M059J (cell line): ENCODE data around the gene ATRNL1. TPM values are rescaled to one million over a fixed set of nuclear protein-coding genes. Genes with fewer than 3 reads are reported as not detected.
"Not testable (repeated sequence)": the region's sequence is repeated elsewhere in the genome, so short reads cannot be mapped to it uniquely, and the experiment has no call there.

Experiments
- DNase-seq: peaks from one replicate; pipeline ENCODE4 v3.0.0-alpha.2; 2012; ENCODE audit warnings: low read depth
- total RNA-seq: library from RNA; depleted of rRNA; stranded (reverse); fragments of >200 nt; shearing (Covaris generic); gene quantifications from 2 replicates; pipeline ENCODE4 v1.2.3, GENCODE V29; 2014

The ATRNL1 gene
- total RNA-seq, 1 experiment from 2014 or later, result 6.1 TPM

DNA sequence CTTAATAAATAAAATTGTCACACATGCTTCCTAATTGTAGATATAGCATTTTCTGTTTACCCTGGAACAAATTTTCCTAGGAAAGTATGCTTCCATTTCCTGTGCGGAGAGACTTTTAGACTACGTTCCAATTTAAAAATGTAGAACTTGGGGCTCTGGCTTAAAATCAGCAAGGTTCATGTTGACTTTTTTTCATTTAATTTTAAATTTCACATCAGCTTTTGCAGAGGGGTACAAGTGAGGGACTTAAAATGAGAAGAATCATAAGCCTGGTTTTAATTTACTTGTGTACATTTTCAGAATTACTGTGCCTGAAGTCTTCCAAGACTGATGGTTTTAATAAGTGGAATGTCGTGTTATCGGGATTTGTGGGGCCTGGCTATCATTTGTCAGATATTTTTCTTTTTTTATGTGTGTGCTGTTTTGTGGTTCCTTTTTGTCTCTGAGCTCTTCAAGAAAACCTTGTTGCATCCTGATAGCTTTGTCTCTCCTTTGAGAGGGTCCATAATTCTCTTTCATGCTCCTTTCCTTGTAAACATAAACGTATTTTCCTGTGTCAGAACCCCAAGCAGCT, 8.8 kb upstream of the ATRNL1 start:
- no peak for DNase-seq

DNA sequence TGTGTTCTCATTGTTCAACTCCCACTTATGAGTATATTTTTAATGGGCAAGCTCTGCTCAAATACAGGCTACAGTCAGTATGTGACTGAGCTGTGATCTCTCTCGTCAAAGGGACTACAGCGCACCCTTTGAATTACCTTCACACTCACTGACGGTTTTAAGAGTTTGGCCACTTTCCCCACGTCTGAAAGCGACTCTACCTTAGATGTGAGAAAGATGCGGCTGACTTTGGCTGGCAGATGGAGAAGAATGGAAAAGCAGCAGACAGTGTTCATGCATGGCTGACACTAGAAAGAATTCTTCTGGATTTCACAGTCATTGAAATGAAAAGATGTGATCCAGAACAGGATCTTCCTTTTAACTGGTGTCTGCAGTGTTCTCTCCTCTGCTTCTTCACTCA, 2.0 kb upstream of the ATRNL1 start:
- no peak for DNase-seq

DNA sequence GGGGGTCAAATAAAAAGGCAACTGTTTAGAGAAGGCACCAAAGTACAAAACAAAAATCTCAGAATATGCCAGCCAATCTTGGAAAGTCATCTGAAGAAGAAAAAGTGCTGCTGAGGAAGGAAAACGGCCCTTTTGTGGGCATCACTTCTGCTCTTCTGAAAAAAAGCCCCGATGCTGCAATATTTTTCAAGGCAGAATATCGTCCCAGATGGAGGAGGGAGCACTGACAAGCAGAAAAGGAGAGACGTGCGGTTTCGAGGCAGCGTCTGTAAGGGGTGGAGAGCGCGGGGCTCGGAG, 959 bp upstream of the ATRNL1 start:
- DNase-seq, result peak; percentile 25

DNA sequence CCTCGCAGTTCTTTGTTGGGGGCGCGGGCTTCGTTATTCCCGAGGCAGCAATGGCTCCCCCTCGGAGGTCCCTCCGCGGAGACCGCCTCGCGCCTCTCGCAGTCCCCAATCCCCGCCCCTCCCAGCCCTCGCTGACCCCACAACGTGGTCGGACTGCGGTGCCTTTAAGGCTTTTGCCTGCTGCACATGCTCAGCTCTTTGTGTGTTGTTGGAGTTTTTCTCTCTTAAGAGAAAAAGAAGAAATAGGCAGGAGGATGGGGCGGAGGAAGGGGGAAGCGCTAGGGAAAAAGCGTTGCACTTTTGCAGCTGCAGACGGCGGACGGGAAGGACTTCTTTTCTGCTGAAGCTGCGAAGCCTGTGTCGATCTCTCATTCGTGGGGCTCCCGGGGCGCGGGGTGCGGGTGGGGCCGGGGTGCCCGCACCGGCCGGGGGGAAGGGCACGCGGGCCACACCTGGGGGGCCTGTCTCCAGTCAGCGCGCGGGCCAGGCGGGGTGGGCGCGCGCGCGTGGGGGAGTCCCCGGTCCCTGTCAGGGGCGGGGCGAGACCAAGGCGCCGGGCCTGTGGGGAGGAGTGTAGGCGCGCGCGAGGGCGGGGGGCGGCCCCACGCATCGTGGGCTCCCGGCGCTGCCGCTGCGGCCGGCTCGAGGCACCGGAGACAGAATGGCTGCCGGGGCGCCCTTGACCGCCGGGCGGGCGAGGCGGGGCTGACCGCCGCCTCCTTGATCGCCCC, 445 bp upstream of the ATRNL1 start:
- DNase-seq, result peak; percentile 52

DNA sequence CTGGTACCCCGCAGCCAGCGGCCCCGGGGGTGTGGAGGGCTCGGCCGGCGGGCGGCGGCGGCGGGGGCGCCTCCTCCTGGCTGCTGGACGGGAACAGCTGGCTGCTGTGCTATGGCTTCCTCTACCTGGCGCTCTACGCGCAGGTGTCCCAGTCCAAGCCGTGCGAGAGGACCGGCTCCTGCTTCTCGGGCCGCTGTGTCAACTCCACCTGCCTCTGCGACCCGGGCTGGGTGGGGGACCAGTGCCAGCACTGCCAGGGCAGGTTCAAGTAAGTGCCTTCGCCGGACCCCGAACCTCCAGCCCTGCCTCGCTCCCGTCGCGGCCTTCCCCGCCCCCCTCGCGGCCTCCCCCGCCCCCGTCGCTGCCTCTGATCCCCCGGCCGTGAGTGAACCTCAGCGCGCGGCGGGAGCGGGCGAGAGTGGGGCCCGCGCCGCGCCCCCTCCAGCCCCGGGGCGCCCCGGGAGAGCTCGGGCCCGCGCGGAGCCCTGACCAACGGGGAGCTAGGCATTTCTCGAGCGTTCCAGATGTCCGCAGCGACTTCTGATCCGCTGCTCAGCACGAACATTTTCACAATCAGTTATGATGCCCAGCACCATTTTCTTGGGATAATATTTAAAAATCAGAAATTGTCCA, 727 bp downstream of the ATRNL1 start:
- peak; percentile 15 for DNase-seq

DNA sequence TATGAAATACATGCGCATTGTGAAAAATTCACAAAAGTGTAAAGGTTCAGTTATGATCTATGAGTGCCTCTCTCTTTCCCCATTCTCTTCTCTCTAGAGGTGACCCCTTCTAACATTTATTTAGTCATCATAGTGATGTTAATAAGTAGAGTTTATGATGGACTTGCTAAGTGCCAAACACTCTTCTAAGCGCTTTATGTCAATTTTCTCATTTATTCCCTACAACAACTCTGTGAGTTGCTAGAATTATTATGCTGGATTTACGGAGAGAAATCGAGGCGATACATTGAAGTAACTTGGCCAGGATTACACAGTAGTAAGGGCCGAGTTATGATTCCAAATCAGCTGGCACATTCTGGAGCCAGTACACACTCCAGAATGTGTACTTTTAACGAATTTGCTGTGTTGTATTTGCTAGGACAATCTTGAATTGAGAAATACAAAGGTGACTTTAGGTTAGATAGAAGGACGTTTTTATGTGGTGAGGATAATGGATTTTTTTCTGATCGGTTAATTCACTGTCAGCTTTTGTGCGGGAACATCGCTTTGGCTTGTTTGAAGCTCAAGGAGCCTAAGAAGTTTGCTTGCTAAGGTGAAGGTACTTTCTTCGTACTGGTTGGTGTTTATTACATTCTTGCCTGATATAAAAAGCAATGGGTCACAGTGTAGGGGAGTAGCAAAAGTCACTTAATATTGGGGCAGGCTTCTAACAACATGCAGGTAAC, 1.4 kb downstream of the ATRNL1 start:
- no peak for DNase-seq

DNA sequence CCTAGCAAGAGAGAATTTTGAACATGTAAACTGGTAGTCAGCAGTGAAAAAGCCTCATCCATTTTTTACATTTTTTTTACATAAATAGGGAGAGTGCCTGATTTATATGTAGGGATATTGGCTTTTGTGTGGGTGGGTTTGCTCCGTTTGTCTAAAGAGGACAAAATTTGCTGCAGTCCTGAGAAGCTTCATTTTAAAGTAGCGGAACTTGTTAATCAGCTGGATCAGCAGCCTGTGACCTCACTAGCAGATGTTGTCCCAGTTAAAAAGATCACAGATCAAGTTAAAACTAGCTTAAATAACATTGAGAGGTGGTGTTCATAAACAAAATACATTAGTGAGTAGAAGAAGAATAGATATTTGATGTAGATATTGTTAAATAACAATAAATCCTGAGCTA, 2.6 kb downstream of the ATRNL1 start:
- DNase-seq, result no peak

DNA sequence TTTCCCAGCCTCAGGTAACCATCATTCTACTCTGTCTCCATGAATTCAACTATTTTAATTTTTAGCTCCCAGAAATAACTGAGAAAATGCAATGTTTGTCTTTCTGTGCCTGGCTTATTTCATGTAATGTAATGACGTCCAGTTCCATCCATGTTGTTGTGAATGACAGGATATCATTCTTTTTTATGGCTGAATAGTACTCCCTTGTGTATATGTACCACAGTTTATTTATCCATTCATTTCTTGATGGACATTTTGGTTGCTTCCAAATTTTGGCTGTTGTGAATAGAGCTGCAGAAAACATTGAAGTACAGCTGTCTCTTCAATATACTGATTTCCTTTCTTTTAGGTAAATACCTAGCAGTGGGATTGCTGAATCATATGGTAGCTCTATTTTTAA, 10.5 kb downstream of the ATRNL1 start:
- DNase-seq, result no peak

DNA sequence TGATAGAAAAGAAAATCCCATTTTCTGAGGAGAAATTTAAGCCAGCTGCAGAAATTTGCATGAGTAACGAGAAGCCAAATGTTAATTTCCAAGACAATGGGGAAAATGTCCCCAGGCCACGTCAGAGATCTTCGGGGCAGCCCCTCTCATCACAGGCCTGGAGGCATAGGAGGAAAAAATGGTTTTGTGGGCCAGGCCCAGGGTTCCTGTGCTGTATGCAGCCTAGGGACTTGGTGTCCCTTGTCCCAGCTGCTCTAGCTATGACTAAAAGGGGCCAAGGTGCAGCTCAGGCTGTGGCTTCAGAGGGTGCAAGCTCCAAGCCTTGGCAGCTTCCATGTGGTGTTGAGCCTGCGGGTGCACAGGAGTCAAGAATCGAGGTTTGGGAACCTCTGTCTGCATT, 12.2 kb downstream of the ATRNL1 start:
- DNase-seq, result not testable (repeated sequence)

DNA sequence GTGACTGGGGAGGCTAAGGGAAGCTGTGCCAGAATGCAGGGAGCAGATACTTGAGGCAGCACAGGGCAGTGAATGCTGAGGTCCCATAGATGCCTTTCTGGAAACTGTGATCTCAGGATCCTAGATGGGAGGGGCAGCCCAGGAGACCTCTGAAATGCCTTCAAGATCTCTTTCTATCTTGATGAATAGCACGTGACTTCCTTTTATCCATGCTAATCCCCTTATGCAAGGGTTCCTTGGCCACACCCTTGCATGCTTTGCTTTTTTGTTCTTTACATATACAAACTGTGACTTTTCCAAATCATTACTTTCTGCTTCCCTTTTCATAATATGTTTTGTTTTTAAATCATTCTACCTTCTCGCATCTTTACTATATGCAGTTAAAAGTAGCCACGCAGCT, 14.7 kb downstream of the ATRNL1 start:
- no peak for DNase-seq

DNA sequence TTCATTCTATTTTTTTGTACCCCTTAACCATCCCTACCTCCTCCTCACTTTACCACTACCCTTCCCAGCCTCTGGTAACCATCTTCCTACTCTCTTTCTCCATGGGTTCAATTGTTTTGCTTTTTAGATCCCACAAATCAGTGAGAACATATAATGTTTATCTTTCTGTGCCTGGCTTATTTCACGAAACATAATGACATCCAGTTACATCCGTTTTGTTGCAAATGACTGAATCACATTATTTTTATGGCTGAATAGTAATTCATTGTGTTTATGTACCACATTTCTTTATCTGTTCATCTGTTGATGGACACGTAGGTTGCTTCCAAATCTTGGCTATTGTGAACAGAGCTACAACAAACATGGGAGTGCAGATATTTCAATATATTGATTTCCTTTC, 24.1 kb downstream of the ATRNL1 start:
- peak; percentile 21 for DNase-seq

DNA sequence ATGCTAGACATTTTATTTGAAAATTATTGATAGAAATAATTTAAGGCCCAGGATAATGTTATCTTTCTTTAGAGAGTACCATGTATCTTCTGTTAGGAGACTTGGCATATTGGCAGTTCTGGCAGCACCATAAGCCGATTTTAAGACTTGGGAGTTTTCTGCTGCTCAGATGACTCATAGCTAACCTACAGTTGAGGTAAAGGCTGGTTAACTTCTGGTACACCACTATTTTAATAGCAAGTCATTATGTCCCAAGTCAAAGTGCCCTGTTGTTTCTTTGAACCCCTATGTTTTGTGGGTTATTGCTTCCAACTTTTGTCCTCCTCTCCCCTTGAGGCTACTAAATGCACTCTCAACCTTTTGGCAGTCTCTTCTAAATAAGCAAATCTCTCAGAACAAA, 25.2 kb downstream of the ATRNL1 start:
- peak; percentile 50 for DNase-seq

DNA sequence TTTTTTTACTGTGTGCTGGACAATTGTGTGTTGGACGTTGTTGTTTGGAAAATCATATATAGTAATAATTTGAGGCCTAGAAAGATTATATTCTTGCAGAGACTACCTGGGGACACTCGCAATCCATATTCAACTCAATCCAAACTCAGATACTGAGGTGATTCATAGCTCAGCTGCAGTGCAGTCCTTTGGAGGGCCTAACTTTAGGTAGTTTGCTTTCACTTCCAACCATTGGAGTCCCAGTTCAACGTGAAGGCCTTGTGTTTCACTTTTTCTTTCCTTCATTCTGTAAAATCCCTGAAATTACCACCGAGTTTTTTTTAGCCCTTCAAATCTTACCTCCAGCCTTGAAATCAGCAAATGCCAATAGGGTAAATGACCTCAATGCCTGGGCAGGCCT, 32.3 kb downstream of the ATRNL1 start:
- peak; percentile 40 for DNase-seq

DNA sequence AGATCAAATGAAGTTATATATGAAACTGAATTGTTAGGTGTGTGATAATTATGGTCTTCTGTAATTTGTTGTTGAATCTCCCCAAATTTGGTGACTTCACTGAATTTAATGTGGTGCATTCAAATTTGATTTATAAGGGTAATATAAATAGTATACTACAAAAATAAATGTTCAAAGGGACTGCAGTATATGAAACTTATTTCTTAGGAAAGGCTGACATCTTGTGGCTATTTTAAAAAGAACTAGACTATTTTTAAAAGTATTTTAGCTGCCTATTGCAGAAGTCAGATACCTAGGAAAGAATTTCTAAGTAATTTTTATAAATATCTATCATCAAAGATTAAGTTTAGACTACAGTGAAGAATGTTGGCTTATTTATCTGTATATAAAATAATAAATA, 36.6 kb downstream of the ATRNL1 start:
- peak; percentile 30 for DNase-seq

DNA sequence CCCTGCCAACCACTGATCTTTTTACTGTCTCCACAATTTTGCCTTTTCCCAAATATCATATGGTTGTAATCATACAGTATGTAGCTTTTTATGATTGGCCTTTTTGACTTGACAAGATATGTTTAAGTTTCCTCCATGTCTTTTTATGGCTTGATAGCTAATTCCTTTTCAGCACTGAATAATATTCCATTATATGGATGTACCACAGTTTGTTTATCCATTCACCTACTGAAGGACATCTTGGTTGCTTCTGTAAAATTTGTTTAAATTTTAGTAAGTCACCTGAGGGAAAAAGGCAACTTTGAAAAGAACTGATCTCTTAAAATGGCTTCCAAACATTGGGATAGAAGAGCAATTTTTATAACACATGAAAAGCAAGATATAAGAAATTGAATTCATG, 43.5 kb downstream of the ATRNL1 start:
- DNase-seq, result no peak

DNA sequence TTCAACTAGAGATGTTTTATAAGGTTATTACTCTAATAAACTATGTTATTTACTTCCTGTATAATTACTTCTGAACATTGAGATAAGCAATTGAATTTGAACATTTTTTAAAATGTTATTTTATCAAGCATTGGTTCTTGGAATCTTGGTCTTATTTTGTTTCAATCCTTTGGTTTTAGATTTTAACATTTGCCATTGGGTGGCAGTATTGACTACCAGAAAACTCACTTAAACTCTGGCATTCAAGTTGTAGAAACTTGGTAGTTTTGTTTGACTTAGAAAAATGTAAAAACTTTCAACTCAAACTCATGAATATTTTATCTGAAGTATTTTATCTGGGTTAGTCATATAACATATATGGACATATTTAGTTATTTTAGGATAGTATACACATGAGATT, 48.1 kb downstream of the ATRNL1 start:
- DNase-seq, result peak; percentile 24

DNA sequence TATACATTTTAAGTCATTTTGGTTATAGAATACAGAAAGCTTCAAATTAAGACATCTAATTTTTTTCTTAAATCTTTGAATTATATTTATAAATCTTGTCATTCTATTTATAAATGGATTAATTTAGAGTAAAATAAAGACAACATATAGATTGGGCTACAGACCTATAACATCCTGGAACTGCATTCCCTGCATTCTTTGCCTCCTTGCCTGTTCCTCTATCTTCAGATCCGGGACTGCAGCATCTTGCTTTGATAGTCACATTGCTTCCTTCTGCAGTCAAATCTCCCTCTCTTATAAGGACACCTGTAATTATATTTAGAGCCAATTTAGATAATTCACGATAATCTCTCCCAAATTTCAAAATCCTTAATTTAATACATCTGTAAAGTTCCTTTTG, 64.2 kb downstream of the ATRNL1 start:
- no peak for DNase-seq

DNA sequence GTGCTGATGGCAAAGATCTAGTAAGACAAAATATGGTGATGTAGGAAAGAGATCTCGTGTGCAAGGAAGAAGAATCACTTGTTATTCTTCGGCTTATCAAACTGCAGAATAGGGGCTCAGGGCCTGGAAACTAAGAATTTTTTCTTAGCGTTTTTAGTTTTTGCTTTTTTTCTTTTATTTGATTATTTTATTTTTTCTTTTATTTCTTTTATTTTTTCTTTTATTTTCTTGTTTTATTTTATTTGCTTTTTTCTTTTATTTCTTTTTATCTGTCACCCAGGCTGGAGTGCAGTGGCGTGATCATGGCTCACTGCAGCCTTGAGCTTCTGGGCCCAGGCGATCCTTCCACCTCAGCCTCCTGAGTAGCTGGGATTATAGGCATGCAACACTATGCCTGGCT, 70.0 kb downstream of the ATRNL1 start:
- no peak for DNase-seq

DNA sequence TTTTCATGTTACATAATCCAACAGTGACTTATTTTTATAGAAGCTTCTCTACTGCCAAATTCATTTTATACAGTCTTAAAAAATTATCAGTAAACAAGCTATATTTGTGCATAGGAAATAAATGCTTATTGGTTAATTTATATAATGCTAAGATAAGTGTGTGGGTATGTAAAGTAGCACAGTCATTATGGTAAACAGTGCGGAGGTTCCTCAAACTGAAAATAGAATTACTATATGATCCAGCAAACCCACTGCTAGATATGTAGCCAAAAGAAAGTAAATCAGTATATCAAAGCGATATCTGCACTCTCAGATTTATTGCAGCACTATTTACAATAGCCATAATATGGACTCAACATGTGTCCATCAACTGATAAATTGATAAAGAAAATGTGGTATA, 71.1 kb downstream of the ATRNL1 start:
- DNase-seq, result no peak

DNA sequence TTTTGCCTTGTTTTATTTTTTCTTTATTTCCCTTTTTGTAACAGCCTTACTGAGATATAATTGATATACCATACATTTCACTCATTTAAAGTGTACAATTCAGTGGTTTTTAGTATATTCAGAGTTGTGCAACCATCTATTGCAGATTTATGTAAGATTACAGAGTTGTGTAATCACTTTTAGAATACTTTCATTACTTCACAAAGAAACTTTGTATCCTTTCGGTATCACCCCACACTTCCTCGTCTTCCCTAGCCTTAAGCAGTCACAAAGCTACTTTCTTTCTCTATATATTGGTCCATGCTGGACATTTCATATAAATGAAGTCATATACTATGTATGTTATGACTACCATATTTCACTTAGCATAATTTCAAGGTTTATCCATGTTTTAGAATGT, 74.6 kb downstream of the ATRNL1 start:
- no peak for DNase-seq

DNA sequence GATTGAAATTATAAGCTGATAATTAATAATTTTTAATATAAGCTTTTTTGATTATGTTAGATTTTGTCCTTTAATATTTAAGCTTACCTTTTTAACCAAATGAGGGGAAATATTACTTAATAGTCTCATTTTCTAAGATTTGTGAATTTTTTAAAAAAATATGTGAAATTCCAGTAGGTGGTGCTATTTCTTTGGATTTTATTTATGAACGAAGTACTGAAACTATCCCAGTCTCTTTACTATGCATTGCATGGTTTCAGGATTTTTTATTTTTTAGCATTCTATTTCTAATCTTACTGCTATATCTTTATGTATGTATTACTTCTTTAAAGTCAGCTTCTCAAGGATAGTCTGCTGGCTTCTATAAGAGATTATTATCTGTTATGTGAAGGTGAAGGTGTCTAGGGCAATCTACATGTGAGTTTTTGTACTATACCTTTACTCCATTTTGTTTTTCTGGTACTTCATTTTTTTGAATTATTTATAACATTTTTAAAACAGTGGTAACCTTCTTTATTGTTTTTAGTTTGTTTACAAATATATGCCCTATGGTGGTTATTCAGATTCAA, 78.3 kb downstream of the ATRNL1 start:
- peak; percentile 15 for DNase-seq

DNA sequence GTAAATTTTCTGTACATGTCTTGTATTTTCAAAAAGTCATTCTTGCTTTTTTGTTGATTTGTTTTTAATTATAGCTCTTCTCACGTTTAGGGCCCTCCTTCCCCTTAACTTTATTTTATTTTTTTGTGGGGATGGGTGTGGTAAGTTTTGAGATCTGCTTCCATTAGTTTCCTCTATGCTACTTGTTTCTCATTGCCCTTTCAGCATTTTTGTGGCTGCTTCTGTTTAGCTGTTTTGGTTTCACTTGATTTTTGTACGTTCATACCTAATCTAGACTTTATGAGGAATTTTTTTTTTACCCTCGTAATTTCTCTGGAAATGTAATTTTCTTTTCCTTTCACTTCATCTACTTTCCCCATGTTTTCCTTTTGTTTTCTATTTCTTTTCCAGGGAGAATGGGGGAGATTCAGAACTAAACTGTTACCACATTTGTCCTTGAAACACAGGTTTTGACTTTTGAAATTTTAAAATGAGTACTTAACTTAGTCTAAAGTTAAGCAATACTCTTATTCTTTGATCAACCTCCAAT, 80.8 kb downstream of the ATRNL1 start:
- DNase-seq, result no peak
